ENCODE measurements around the gene FBXL13. TPM values are rescaled to one million over a fixed set of nuclear protein-coding genes. Genes with fewer than 3 reads are reported as not detected.
"Not testable (repeated sequence)": the region's sequence is repeated elsewhere in the genome, so short reads cannot be mapped to it uniquely, and the experiment has no call there.

FBXL13 gene
- polyA plus RNA-seq, 1 of the 3 experiments (the other 2 are of a cell fraction), result 1.1 TPM

DNA sequence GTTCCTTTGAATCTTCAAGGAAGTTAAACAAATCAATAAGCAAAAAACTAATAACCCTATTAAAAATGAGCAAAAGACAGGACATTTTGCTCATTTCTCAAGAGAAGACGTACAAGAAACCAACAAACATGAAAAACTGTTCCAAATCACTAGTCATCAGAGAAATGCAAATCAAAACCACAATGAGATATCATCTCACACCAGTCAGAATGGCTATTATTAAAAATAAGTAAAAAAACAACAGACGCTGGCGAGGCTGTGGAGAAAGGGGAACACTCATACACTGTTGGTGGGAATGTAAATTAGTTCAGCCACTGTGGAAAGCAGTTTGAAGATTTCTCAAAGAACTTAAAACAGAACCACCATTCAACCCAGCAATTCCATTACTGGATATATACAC, 304.1 kb downstream of the FBXL13 start:
- H3K4me3 ChIP-seq (ENCODE audit: low read depth in 2 of 2, low read length in 1 of 2); DNase-seq; CTCF ChIA-PET; H3K4me2 ChIP-seq; H2AFZ ChIP-seq (ENCODE audit: low read depth); H3K9ac ChIP-seq; H3F3A ChIP-seq (replicated peaks; ENCODE audit: insufficient read depth); H3K4me1 ChIP-seq (ENCODE audit: control insufficient read depth in 1 of 2, insufficient read depth in 2 of 2, low read depth in 1 of 2, low read length in 1 of 2); H3K9me2 ChIP-seq; H3K9me3 ChIP-seq; H3K79me2 ChIP-seq (ENCODE audit: insufficient read depth); POLR2A ChIA-PET; H3K27ac ChIP-seq (ENCODE audit: low read depth in 2 of 2, low read length in 1 of 2); H3K27me3 ChIP-seq (ENCODE audit: insufficient read depth); H4K20me1 ChIP-seq (ENCODE audit: insufficient read depth): not testable (repeated sequence)
- H3K36me3 ChIP-seq (replicated peaks in 1 of 2; ENCODE audit: control insufficient read depth in 1 of 2, insufficient read depth in 2 of 2, low read length in 1 of 2), result peaks cover 2 to 10% of the 10 kb centered on the region in 2 experiments
- 88% methylated on average over 3 of the region's 3 CpGs for WGBS (ENCODE audit: low lambda C conversion rate)

DNA sequence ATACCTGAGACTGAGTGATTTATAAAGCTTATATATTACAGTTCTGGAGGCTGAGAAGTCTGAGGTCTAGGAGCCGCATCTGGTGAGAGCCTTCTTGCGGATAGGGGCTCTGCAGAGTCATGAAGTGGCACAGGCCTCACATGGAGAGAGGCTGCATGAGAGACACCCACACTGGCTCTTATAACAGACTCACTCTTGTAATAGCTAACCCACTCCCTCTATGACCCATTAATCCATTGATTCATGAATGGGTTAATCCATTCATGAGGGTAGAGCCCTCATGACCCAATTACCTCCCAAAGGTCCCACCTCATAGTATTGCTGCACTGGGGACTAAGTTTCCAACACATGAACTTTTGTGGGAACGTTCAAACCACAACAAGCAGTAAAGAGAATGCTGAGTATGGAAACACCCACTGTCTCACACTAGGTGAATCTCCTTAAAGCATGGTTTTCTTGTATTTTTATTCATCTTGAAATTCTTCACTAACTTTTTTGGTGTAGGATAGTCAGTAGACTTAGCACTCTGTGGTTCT, 304.9 kb downstream of the FBXL13 start:
- H3K4me1 ChIP-seq (ENCODE audit: control insufficient read depth in 1 of 2, insufficient read depth in 2 of 2, low read depth in 1 of 2, low read length in 1 of 2); H3K9me3 ChIP-seq; H4K20me1 ChIP-seq (ENCODE audit: insufficient read depth); H3K27me3 ChIP-seq (ENCODE audit: insufficient read depth); H3K4me3 ChIP-seq (ENCODE audit: low read depth in 2 of 2, low read length in 1 of 2); H3K9ac ChIP-seq; H3K9me2 ChIP-seq; CTCF ChIA-PET; H3F3A ChIP-seq (replicated peaks; ENCODE audit: insufficient read depth); H3K4me2 ChIP-seq; H2AFZ ChIP-seq (ENCODE audit: low read depth); POLR2A ChIA-PET; DNase-seq; H3K27ac ChIP-seq (ENCODE audit: low read depth in 2 of 2, low read length in 1 of 2); H3K79me2 ChIP-seq (ENCODE audit: insufficient read depth): not testable (repeated sequence)
- WGBS (ENCODE audit: low lambda C conversion rate), result 86% methylated on average over 1 of the region's 3 CpGs
- H3K36me3 ChIP-seq (replicated peaks in 1 of 2; ENCODE audit: control insufficient read depth in 1 of 2, insufficient read depth in 2 of 2, low read length in 1 of 2), result peaks cover 2 to 10% of the 10 kb centered on the region in 2 experiments

DNA sequence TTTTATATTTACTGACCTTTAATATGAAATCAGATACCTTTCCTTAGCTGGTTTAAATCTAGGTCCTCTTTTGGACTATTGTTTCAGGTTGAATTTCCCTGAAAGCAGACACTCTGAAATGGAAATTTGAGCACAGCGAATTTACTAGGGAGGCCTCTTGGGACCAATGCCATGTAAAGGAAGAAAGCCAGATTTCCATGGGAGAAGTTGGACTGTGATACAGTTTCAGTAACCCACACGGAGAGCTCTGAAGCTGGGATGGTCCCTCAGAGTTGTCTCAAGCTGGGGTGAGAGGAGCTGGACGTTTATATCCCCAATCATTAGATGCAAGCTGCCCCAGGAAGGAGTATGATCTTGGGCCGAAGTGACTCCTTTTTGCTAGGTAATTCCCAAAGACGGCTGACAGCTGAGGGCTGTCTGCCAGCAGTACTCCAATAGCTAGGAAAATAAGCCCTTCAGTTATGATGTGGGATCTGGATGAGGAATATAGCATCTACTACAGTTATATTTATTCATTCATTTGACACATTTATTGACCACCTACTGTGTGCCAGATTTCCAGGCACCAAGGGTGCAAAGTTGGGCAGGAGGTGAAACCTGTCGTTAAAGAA, 311.2 kb downstream of the FBXL13 start:
- 74% methylated on average over 6 of the region's 6 CpGs for WGBS (ENCODE audit: low lambda C conversion rate)
- DNase-seq; H3K9ac ChIP-seq; POLR2A ChIA-PET; H3K9me2 ChIP-seq; H3K27me3 ChIP-seq (ENCODE audit: insufficient read depth); H3K4me2 ChIP-seq; CTCF ChIA-PET; H2AFZ ChIP-seq (ENCODE audit: low read depth); H4K20me1 ChIP-seq (ENCODE audit: insufficient read depth); H3K4me3 ChIP-seq (ENCODE audit: low read depth in 2 of 2, low read length in 1 of 2); H3K9me3 ChIP-seq; H3K79me2 ChIP-seq (ENCODE audit: insufficient read depth): not testable (repeated sequence)
- Histone ChIP-seq H3K36me3 (replicated peaks in 1 of 2; ENCODE audit: control insufficient read depth in 1 of 2, insufficient read depth in 2 of 2, low read length in 1 of 2) (peaks cover 7 to 12% of the 10 kb centered on the region in 2 experiments), H3K4me1 (ENCODE audit: control insufficient read depth in 1 of 2, insufficient read depth in 2 of 2, low read depth in 1 of 2, low read length in 1 of 2) (peaks cover 2 to 15% of the 10 kb centered on the region in 2 experiments), H3F3A (replicated peaks; ENCODE audit: insufficient read depth) (peaks cover 14% of the 10 kb centered on the region), H3K27ac (ENCODE audit: low read depth in 2 of 2, low read length in 1 of 2) (peak overlapping the region in 1 of 2 experiments; percentile 22; a peak in 2 of 4 replicates)

Small RNA genes lying within 50 kb of the gene (small RNA-seq; reads per million reads assigned to genes)
- 0 reads per million in 7 experiments for gene RNU6-1136P

Other genes starting within 250 kb of the FBXL13 start
- gene LRRC17, start 161.8 kb downstream of the FBXL13 start, polyA plus RNA-seq (2012; rRNA removed), result 101 and 138 TPM in 2 replicates
- 43.4 and 54.1 TPM in 2 replicates for gene ARMC10, start 344 bp upstream of the FBXL13 start, polyA plus RNA-seq (2012; rRNA removed)
- gene NAPEPLD, start 74.3 kb upstream of the FBXL13 start, polyA plus RNA-seq (2012; rRNA removed), result 4.6 and 5.4 TPM in 2 replicates
- gene PMPCB, start 222.6 kb upstream of the FBXL13 start, polyA plus RNA-seq (2012; rRNA removed), result 116 and 142 TPM in 2 replicates